Lower leg skin (tissue), 3 donors: ENCODE results near the gene CTDNEP1.

Source experiments
- CTCF ChIP-seq, 3 donors: fragments of 450-650 bp; IDR thresholded peaks; one replicate each; pipeline ENCODE4 v1.5.1; 2016; ENCODE audit warnings: antibody characterized with exemption in 3 of 3, mild to moderate bottlenecking in 3 of 3, moderate library complexity in 2 of 3
- POLR2A ChIP-seq, 2 donors: fragments of 450-650 bp; IDR thresholded peaks; one replicate each; pipeline ENCODE4 v1.6.1; 2016 to 2017; ENCODE audit warnings: antibody characterized with exemption in 2 of 2, mild to moderate bottlenecking in 1 of 2, moderate library complexity in 1 of 2

GRCh38 chr17:7262192-7262934, 10.8 kb upstream of the CTDNEP1 start, which contains the start of gene CLDN7:
- TF ChIP-seq CTCF (IDR thresholded peaks at IDR 0.05) (no peak), POLR2A (IDR thresholded peaks at IDR 0.05) (no peak)
